IMR-90 (cell line): ENCODE measurements around the gene PMS1. TPM values are rescaled to one million over a fixed set of nuclear protein-coding genes. Genes with fewer than 3 reads are reported as not detected.

Source experiments
- ATAC-seq: fragments of 200-7000 bp; cut with Tn5 transposase; 2 replicates; pipeline ENCODE4 v1.9.1; 2020; ENCODE audit warnings: low read depth, mild to moderate bottlenecking, moderate library complexity
- BruUV-seq: library from RNA; stranded (reverse); fragments of 400-500 nt; replicated peaks from 2 replicates; lab custom pipeline; 2021; lab: Mats Ljungman, UMichigan
- CTCF ChIA-PET: fragments of 300-600 bp; formaldehyde crosslinking; extraction: SDS; loops from one replicate; lab custom pipeline; 2021; ENCODE audit warnings: antibody characterized with exemption; lab: Yijun Ruan, JAX
- POLR2A ChIA-PET: fragments of 300-600 bp; sonication (Branson Sonifier 250); formaldehyde crosslinking; loops from one replicate; lab custom pipeline; 2022; ENCODE audit warnings: antibody characterized with exemption; ENCODE audit not compliant: unreplicated experiment; lab: Charles Lee
- DNase-seq: peaks from one replicate; pipeline ENCODE4 v3.0.0; 2013
- H2AFZ ChIP-seq: replicated peaks from 2 replicates; pipeline ENCODE3; 2013; ENCODE audit warnings: low read length, mild to moderate bottlenecking; ENCODE audit not compliant: poor library complexity
- H2AK5ac ChIP-seq: 2 replicates; pipeline ENCODE4 v1.6.1; 2013; ENCODE audit warnings: low read depth, low read length, inconsistent platforms
- H2AK9ac ChIP-seq: replicated peaks from 2 replicates; pipeline ENCODE3; 2013; ENCODE audit warnings: mild to moderate bottlenecking, low read depth, low read length, moderate library complexity; ENCODE audit not compliant: poor library complexity
- H2BK120ac ChIP-seq: 2 replicates; pipeline ENCODE4 v1.6.1; 2013; ENCODE audit warnings: low read depth, low read length, inconsistent platforms
- H2BK15ac ChIP-seq: 3 replicates; pipeline ENCODE4 v1.6.1; 2013; ENCODE audit warnings: low read depth, low read length, inconsistent platforms
- H2BK20ac ChIP-seq: 2 replicates; pipeline ENCODE4 v1.6.1; 2013; ENCODE audit warnings: low read depth, mild to moderate bottlenecking, inconsistent platforms, low read length, moderate library complexity
- H2BK5ac ChIP-seq: 2 replicates; pipeline ENCODE4 v1.6.1; 2013; ENCODE audit warnings: mild to moderate bottlenecking, low read depth, low read length, inconsistent platforms; ENCODE audit not compliant: poor library complexity, severe bottlenecking
- H3K14ac ChIP-seq: replicated peaks from 2 replicates; pipeline ENCODE4 v1.6.1; 2013; ENCODE audit warnings: low read depth, low read length, inconsistent platforms
- H3K18ac ChIP-seq: 2 replicates; pipeline ENCODE4 v1.6.1; 2013; ENCODE audit warnings: low read depth, low read length, control low read depth
- H3K23ac ChIP-seq: 2 replicates; pipeline ENCODE4 v1.6.1; 2013; ENCODE audit warnings: low read depth, low read length, inconsistent platforms
- H3K27ac ChIP-seq: 2 replicates; pipeline ENCODE4 v1.5.1; 2013; ENCODE audit warnings: mild to moderate bottlenecking, control low read depth, low read length; ENCODE audit not compliant: insufficient read depth
- H3K27me3 ChIP-seq: 2 replicates; pipeline ENCODE4 v1.6.1; 2013; ENCODE audit warnings: low read length; ENCODE audit not compliant: control insufficient read depth, insufficient read depth
- H3K36me3 ChIP-seq: 2 replicates; pipeline ENCODE4 v1.6.1; 2013; ENCODE audit warnings: low read length, mixed read lengths; ENCODE audit not compliant: control insufficient read depth, insufficient read depth
- H3K4ac ChIP-seq: 2 replicates; pipeline ENCODE4 v1.6.1; 2013; ENCODE audit warnings: low read depth, low read length, inconsistent platforms
- H3K4me1 ChIP-seq: 2 replicates; pipeline ENCODE4 v1.6.1; 2013; ENCODE audit warnings: low read length, mixed read lengths; ENCODE audit not compliant: control insufficient read depth, insufficient read depth
- H3K4me2 ChIP-seq: 2 replicates; pipeline ENCODE4 v1.6.1; 2013; ENCODE audit warnings: low read depth, mild to moderate bottlenecking, control low read depth, low read length, moderate library complexity
- H3K4me3 ChIP-seq: 2 replicates; pipeline ENCODE4 v1.5.1; 2013; ENCODE audit warnings: low read depth, mild to moderate bottlenecking, control low read depth, low read length, moderate library complexity; ENCODE audit not compliant: insufficient read depth
- H3K56ac ChIP-seq: 2 replicates; pipeline ENCODE4 v1.6.1; 2013; ENCODE audit warnings: low read length, inconsistent platforms; ENCODE audit not compliant: insufficient read depth; ENCODE audit errors: extremely low read depth
- H3K79me1 ChIP-seq, 2 experiments: 2 replicates each; pipeline ENCODE4 v1.6.1; 2013; ENCODE audit warnings: low read length in 2 of 2, inconsistent platforms in 1 of 2, low read depth in 1 of 2
- H3K9ac ChIP-seq: 2 replicates; pipeline ENCODE4 v1.6.1; 2013; ENCODE audit warnings: low read depth, low read length, control low read depth
- H3K9me1 ChIP-seq: 2 replicates; pipeline ENCODE4 v1.6.1; 2013; ENCODE audit warnings: low read length, inconsistent platforms; ENCODE audit not compliant: insufficient read depth
- H3K9me3 ChIP-seq: 2 replicates; pipeline ENCODE4 v1.6.1; 2013; ENCODE audit warnings: low read length; ENCODE audit not compliant: control insufficient read depth, insufficient read depth
- H4K20me1 ChIP-seq: 2 replicates; pipeline ENCODE4 v1.6.1; 2013; ENCODE audit warnings: low read length, inconsistent platforms; ENCODE audit not compliant: insufficient read depth
- H4K5ac ChIP-seq: 2 replicates; pipeline ENCODE4 v1.6.1; 2013; ENCODE audit warnings: mild to moderate bottlenecking, low read depth, low read length, control low read depth
- H4K8ac ChIP-seq, 2 experiments: 2 replicates each; pipeline ENCODE4 v1.6.1; 2013; ENCODE audit warnings: low read depth in 2 of 2, low read length in 2 of 2, control low read depth in 1 of 2, inconsistent platforms in 1 of 2
- H4K91ac ChIP-seq: 2 replicates; pipeline ENCODE4 v1.6.1; 2013; ENCODE audit warnings: low read depth, low read length, inconsistent platforms; ENCODE audit not compliant: insufficient read depth
- CEBPB ChIP-seq: IDR thresholded peaks from 2 replicates; pipeline ENCODE4 v1.6.1; 2012; ENCODE audit warnings: low read depth, low read length, improper control_type of control experiment
- CHD1 ChIP-seq: IDR thresholded peaks from 2 replicates; pipeline ENCODE4 v1.6.1; 2012; ENCODE audit warnings: low read depth, low read length, improper control_type of control experiment
- FOS ChIP-seq: fragments of 150-350 bp; IDR thresholded peaks from 2 replicates; pipeline ENCODE4 v1.6.1; 2016; ENCODE audit warnings: low read depth, low read length
- MAFK ChIP-seq: IDR thresholded peaks from 2 replicates; pipeline ENCODE4 v1.6.1; 2012; ENCODE audit warnings: low read depth, low read length, improper control_type of control experiment
- MAZ ChIP-seq: IDR thresholded peaks from 2 replicates; pipeline ENCODE4 v1.6.1; 2012; ENCODE audit warnings: low read depth, mild to moderate bottlenecking, low read length, improper control_type of control experiment, moderate library complexity, borderline replicate concordance
- MXI1 ChIP-seq: IDR thresholded peaks from 2 replicates; pipeline ENCODE4 v1.6.1; 2012; ENCODE audit warnings: low read depth, mild to moderate bottlenecking, low read length, moderate library complexity, borderline replicate concordance
- NFE2L2 ChIP-seq: fragments of 150-350 bp; IDR thresholded peaks from 2 replicates; pipeline ENCODE4 v1.6.1; 2016; ENCODE audit warnings: low read depth, mild to moderate bottlenecking, low read length
- RCOR1 ChIP-seq: IDR thresholded peaks from 2 replicates; pipeline ENCODE4 v1.6.1; 2012; ENCODE audit warnings: mild to moderate bottlenecking, low read length, improper control_type of control experiment; ENCODE audit not compliant: insufficient replicate concordance
- RFX5 ChIP-seq: IDR thresholded peaks from 2 replicates; pipeline ENCODE4 v1.8.0; 2012; ENCODE audit warnings: low read depth, mild to moderate bottlenecking, low read length, moderate library complexity
- SMC3 ChIP-seq: fragments of 150-350 bp; IDR thresholded peaks from 2 replicates; pipeline ENCODE4 v1.6.1; 2016; ENCODE audit warnings: low read depth, mild to moderate bottlenecking, antibody characterized with exemption, low read length, moderate library complexity
- WGBS, 2 experiments: methylation state at CpG; one replicate each; pipeline versions ENCODE4 v1.1.5 to v1.1.7; 2013; ENCODE audit warnings: missing lambda C conversion rate in 2 of 2; ENCODE audit not compliant: insufficient read length in 1 of 2; ENCODE audit errors: extremely low coverage in 2 of 2; 5-methylcytosine and 5-hydroxymethylcytosine counted together
- dilution Hi-C: fragments of 300-500 bp; cut with HindIII; formaldehyde crosslinking; loops from one replicate; pipeline ENCODE4 v1.14.3; 2018; ENCODE audit warnings: low sequenced_read_pairs; ENCODE audit not compliant: unreplicated experiment
- in situ Hi-C: fragments of 300-500 bp; cut with MboI; formaldehyde crosslinking; loops from 3 replicates; pipeline ENCODE4 v1.14.3; 2019; ENCODE audit warnings: low sequenced_read_pairs, inconsistent platforms, mixed read lengths
- intact Hi-C: fragments of 100-400 bp; cut with micrococcal nuclease; formaldehyde crosslinking; loops from 2 replicates; pipeline ENCODE4 v1.10.0; 2022
- polyA plus RNA-seq, 3 experiments: library from polyadenylated mRNA; depleted of rRNA; stranded (reverse); fragments of >200 nt; gene quantifications; 2 replicates each; pipeline ENCODE4 v1.2.3, GENCODE V29; 2012; ENCODE audit warnings: low replicate concordance in 1 of 3
- total RNA-seq: library from RNA; depleted of rRNA; stranded (reverse); fragments of >200 nt; gene quantifications from 2 replicates; pipeline ENCODE4 v1.2.3, GENCODE V29; 2012
- TF ChIP-seq, protein P1 (sequence below): fragments of 150-350 bp; IDR thresholded peaks from 2 replicates; pipeline ENCODE4 v1.6.1; 2016; ENCODE audit warnings: low read depth, mild to moderate bottlenecking, low read length, moderate library complexity, borderline replicate concordance
- TF ChIP-seq, protein P2 (sequence below): fragments of 150-350 bp; IDR thresholded peaks from 2 replicates; pipeline ENCODE4 v1.6.1; 2017; ENCODE audit warnings: mild to moderate bottlenecking, antibody characterized with exemption, low read length, low read depth
- TF ChIP-seq, protein P3 (sequence below): conservative IDR thresholded peaks from 2 replicates; pipeline ENCODE4 v1.5.1; 2012; ENCODE audit warnings: mild to moderate bottlenecking, low read depth, low read length, improper control_type of control experiment

Gene PMS1
- total and polyA plus RNA-seq, 2 of the 4 experiments (the other 2 are of a cell fraction): 8.1 to 10.6 TPM

DNA sequence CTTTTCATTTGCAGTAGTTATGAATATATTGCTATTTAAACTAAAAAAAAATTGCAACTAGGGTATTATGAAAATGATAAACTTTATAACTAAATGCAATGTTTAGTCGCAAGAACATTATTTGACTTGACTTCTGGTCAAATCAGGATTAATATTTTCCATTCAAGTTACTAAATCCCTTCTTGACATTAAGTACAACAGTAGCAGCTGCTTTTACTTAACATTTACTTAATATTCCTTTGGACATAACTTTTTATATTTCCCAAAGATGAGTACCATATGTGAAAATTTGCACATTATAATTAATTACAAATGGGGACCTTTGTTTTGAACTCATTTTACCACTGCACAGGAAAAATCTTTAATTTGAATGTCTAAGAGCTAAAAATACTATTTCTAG is 74.0 kb downstream of the PMS1 start:
- Histone ChIP-seq H4K8ac (no peak overlapping the region), H2BK5ac (no peak overlapping the region), H3K56ac (no peak overlapping the region), H3K79me1 (no peaks in the 10 kb centered on the region; a peak in 1 of 4 replicates), H4K91ac (no peak overlapping the region), H2AFZ (no peak overlapping the region), H3K9me1 (no peaks in the 10 kb centered on the region), H3K4me2 (no peak overlapping the region), H2BK15ac (no peak overlapping the region), H4K5ac (no peak overlapping the region), H3K36me3 (no peaks in the 10 kb centered on the region; the same call in 1 of the 2 replicates), H2AK9ac (no peak overlapping the region), H2BK20ac (no peak overlapping the region), H2AK5ac (no peak overlapping the region), H3K27ac (no peak overlapping the region), H4K20me1 (no peaks in the 10 kb centered on the region), H3K18ac (no peak overlapping the region), H3K9ac (no peak overlapping the region), H3K4ac (no peak overlapping the region), H3K9me3 (no peaks in the 10 kb centered on the region), H3K23ac (no peak overlapping the region), H3K4me1 (peaks cover 2% of the 10 kb centered on the region), H3K4me3 (no peak overlapping the region), H2BK120ac (no peak overlapping the region), H3K27me3 (no peaks in the 10 kb centered on the region), H3K14ac (no peak overlapping the region)
- ChIA-PET CTCF (no interaction called here), POLR2A (no interaction called here)
- dilution Hi-C loops: no loop called here
- ATAC-seq (no peak), DNase-seq (no peak)
- in situ Hi-C loops: no loop called here
- intact Hi-C loops: no loop called here
- BruUV-seq: no TSS peak
- no CpG with 5 or more reads among the region's 1 CpG for WGBS, 2 experiments
- no peak for TF ChIP-seq FOS
- no peak for TF ChIP-seq CEBPB
- TF ChIP-seq MAZ: no peak
- TF ChIP-seq, protein P1, sequence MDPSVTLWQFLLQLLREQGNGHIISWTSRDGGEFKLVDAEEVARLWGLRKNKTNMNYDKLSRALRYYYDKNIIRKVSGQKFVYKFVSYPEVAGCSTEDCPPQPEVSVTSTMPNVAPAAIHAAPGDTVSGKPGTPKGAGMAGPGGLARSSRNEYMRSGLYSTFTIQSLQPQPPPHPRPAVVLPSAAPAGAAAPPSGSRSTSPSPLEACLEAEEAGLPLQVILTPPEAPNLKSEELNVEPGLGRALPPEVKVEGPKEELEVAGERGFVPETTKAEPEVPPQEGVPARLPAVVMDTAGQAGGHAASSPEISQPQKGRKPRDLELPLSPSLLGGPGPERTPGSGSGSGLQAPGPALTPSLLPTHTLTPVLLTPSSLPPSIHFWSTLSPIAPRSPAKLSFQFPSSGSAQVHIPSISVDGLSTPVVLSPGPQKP: no peak
- TF ChIP-seq, protein P2, sequence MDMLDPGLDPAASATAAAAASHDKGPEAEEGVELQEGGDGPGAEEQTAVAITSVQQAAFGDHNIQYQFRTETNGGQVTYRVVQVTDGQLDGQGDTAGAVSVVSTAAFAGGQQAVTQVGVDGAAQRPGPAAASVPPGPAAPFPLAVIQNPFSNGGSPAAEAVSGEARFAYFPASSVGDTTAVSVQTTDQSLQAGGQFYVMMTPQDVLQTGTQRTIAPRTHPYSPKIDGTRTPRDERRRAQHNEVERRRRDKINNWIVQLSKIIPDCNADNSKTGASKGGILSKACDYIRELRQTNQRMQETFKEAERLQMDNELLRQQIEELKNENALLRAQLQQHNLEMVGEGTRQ: no peak
- no peak for TF ChIP-seq SMC3
- TF ChIP-seq CHD1: no peak
- TF ChIP-seq, protein P3, sequence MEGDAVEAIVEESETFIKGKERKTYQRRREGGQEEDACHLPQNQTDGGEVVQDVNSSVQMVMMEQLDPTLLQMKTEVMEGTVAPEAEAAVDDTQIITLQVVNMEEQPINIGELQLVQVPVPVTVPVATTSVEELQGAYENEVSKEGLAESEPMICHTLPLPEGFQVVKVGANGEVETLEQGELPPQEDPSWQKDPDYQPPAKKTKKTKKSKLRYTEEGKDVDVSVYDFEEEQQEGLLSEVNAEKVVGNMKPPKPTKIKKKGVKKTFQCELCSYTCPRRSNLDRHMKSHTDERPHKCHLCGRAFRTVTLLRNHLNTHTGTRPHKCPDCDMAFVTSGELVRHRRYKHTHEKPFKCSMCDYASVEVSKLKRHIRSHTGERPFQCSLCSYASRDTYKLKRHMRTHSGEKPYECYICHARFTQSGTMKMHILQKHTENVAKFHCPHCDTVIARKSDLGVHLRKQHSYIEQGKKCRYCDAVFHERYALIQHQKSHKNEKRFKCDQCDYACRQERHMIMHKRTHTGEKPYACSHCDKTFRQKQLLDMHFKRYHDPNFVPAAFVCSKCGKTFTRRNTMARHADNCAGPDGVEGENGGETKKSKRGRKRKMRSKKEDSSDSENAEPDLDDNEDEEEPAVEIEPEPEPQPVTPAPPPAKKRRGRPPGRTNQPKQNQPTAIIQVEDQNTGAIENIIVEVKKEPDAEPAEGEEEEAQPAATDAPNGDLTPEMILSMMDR: no peak
- TF ChIP-seq RCOR1: no peak
- no peak for TF ChIP-seq NFE2L2
- TF ChIP-seq RFX5: no peak
- no peak for TF ChIP-seq MXI1
- TF ChIP-seq MAFK: no peak
